HepG2 (cell line): ENCODE results near the gene INHBA.

ENCODE experiments used
- CCAR2 ChIP-seq: fragments of 200-400 bp; formaldehyde crosslinking; optimal IDR thresholded peaks from 2 replicates; pipeline ENCODE3; 2018; ENCODE audit warnings: low read depth, mild to moderate bottlenecking, low read length, moderate library complexity
- ZNF432 ChIP-seq: sonication (generic); formaldehyde crosslinking; IDR thresholded peaks from 2 replicates; pipeline ENCODE4 v1.5.0; 2020; ENCODE audit warnings: missing genetic modification reagents, mild to moderate bottlenecking, borderline replicate concordance

DNA sequence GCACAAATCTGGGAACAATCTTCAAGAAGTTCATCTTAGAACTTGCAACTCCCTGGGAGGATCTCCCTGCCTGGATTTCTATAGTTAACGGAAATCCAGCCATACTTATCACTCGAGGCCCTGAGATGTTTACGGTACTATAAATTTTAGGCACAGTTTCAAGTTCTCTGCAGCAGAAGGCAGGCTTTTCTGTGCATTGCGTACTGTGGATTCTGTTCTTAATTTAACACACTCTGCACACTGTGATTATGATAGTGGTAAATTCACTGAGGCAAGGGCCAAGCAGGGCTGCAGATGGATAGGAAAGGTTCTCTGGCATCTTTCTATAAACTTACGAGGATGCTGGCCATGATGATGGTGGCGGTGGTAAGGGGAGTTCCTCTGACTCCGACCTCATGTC, 10.6 kb downstream of the INHBA start:
- TF ChIP-seq ZNF432 (CRISPR knock-in tag) (no peak), CCAR2 (no peak)
